Choroid plexus epithelial cell (primary cell): Measurements from ENCODE around the gene ANKRD34A.

Source experiments
- DNase-seq: peaks from one replicate; pipeline ENCODE4 v3.0.0-alpha.2; 2010; ENCODE audit warnings: low read depth
- H3K4me3 ChIP-seq: 2 replicates; pipeline ENCODE4 v1.5.1; 2011; ENCODE audit warnings: low read depth, mild to moderate bottlenecking, control low read depth, low read length, moderate library complexity
- TF ChIP-seq, protein P1 (sequence below): conservative IDR thresholded peaks from 2 replicates; pipeline ENCODE4 v1.5.1; 2011; ENCODE audit warnings: low read depth, mild to moderate bottlenecking, control low read depth, inconsistent platforms, low read length, moderate library complexity

ANKRD34A gene

DNA sequence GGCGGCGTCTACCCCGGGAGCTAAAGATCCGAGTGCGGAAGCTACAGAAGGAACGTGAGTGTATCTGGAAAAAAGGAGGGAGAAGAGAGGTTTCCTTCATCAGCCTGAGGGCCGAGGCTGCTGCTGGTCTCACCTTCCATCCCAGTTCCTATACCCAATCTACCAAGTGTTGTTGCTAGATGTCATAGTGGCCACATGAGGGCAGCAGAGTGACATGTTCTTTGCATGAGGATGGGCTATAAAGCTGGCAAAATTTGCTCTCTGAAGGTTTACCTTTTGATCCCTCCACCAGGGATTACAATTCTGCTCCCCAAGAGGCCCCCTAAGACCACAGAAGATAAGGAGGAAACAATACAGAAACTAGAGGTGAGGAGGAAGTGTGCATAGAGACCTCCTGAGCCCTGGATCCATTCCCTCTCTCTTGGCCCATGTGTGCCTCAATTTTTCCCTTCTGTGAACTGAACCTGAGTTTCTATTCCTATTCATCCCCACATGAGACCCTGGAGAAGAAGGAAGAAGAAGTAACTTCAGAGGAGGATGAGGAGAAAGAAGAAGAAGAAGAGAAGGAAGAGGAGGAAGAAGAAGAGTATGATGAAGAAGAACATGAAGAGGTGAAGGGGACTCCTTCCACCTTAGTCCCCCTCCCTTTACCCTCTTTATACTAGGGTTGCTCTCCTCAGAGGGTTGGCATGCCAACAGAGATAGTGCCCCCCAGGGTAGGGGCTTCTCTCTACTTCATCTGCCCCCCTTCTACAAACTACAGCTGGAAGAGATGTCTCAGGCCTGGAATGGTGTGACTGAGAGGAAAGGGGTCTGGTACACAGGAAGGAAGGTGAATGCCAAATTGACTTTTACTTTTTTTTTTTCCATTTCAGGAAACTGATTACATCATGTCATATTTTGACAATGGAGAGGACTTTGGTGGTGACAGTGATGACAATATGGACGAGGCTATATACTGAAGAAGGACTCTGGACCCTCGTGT, 13.4 kb upstream of the ANKRD34A start:
- TF ChIP-seq, protein P1, sequence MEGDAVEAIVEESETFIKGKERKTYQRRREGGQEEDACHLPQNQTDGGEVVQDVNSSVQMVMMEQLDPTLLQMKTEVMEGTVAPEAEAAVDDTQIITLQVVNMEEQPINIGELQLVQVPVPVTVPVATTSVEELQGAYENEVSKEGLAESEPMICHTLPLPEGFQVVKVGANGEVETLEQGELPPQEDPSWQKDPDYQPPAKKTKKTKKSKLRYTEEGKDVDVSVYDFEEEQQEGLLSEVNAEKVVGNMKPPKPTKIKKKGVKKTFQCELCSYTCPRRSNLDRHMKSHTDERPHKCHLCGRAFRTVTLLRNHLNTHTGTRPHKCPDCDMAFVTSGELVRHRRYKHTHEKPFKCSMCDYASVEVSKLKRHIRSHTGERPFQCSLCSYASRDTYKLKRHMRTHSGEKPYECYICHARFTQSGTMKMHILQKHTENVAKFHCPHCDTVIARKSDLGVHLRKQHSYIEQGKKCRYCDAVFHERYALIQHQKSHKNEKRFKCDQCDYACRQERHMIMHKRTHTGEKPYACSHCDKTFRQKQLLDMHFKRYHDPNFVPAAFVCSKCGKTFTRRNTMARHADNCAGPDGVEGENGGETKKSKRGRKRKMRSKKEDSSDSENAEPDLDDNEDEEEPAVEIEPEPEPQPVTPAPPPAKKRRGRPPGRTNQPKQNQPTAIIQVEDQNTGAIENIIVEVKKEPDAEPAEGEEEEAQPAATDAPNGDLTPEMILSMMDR = peak; percentile 88
- H3K4me3 ChIP-seq = no peak overlapping the region
- DNase-seq = peak; percentile 94

DNA sequence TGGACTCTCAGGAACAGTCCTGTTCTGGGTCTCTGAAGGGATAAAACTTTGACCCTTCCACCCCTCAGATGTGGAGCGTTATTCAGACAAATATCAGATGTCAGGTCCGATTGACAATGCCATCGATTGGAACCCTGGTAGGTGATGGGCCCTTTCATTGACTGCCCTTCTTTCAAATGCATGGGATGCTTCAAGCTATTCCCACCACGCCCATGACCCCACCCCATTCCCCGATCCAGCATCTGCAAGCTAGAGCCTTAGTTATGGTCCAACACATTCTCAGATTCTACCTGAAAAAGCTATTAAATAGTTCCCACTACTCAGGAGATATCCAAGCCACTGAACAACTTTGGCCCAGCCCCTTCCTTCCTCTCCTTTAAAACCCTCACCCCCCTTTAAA, 12.6 kb upstream of the ANKRD34A start:
- DNase-seq = no peak
- TF ChIP-seq, protein P1 = no peak
- H3K4me3 ChIP-seq = no peak overlapping the region

DNA sequence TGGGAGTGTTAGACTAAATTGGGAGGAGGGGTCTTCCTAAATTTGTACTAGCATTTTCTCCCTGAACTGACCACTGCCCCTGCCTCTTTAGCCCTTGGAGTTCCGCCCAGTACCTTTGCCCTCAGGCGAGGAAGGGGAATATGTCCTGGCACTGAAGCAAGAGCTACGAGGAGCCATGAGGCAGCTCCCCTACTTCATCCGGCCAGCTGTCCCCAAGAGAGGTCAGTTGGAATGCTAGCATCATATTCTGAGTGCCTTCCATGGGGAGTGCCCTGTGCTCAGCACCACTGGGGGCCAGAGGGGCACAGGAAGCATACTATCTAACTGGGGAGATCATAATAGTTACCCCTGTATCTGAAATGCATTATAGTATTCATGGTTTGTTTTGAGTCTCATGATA, 10.8 kb upstream of the ANKRD34A start:
- no peak for DNase-seq
- H3K4me3 ChIP-seq = no peak overlapping the region
- TF ChIP-seq, protein P1 = no peak

DNA sequence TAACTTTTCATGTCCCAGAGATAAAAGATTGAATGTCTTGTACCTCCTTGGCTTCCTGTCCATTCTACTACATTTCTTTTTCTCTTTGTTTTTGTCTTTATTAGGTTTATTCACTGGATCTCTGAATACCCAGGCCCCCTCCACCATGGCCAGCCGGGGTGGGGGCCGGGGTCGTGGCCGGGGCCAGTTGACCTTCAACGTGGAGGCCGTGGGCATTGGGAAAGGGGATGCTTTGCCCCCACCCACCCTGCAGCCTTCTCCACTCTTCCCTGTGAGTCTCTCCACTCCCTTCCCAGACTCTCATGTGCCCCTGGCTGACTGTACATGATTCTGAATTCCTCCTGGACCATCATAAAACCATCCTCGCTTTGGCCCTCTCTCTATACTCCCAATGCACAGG, 10.3 kb upstream of the ANKRD34A start:
- no peak for DNase-seq
- TF ChIP-seq, protein P1 = no peak
- no peak overlapping the region for H3K4me3 ChIP-seq

DNA sequence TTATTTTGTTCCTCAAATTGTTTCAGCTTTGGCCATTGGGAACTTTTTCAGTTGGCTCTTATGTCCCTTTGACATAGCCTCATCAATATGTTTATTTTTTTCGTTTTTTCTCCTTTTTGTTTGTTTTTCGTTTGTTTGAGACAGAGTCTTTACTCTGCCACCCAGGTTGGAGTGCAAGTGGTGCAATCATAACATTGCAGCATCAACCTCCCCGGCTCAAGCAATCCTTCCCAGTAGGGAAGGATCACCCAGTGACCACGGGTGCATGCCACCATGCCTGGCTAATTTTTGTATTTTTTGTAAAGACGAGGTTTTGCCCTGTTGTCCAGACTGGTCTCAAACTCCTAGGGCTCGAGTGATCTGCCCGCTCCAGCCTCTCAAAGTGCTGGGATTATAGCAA, 8.2 kb upstream of the ANKRD34A start:
- DNase-seq = no peak
- TF ChIP-seq, protein P1 = no peak
- H3K4me3 ChIP-seq = no peak overlapping the region

DNA sequence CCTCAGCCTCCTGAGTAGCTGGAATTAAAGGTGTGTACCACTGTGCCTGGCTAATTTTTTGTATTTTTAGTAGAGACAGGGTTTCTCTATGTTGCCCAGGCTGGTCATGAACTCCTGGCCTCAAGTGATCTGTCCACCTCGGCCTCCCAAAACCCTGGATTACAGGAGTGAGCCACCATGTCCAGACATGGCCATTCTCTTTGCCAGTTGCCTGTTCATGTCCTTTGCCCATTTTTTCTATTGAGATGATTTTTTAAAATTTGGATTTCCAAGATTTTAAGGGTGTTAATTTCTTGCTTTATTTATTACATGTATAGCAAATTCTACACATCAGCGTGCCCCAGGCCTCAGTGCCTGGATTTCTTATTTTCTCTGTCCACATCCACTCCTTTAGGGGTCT, 2.9 kb upstream of the ANKRD34A start:
- DNase-seq = no peak
- TF ChIP-seq, protein P1 = no peak
- no peak overlapping the region for H3K4me3 ChIP-seq

DNA sequence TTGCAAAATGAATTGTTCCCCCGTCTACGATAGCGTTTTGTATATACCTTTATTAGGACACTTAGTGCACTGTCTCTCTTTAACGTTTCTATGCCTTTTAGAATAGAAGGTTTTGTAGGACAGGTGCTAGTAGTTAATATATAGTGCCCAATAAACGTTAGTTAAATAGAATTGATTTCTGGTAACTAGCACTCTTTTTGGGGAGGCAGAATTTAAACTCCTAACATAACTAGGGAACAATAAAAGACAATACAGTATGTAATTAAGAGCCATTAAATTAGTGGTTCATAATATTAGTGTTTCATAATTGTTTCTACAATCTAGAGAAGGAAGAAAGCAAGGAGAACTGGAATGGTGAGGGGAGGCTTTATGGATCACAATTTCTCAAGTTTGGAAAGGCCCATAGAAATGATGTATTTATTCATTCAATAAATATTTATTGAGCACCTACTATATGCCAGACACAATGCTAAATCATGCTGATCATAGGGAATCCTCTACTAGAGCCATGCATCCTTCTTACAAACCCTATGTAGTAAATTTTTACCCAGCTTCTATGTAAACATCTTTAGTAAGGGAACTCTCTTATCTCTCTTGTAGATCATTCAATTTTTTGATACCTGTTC, 857 bp upstream of the ANKRD34A start:
- TF ChIP-seq, protein P1 = no peak
- DNase-seq = no peak
- H3K4me3 ChIP-seq = peak overlapping the region; percentile 88
